Inflammatory macrophage (primary cell): Measurements from ENCODE around the gene THEM4.
"Not testable (repeated sequence)": the region's sequence is repeated elsewhere in the genome, so short reads cannot be mapped to it uniquely, and the experiment has no call there.

Experiments used
- DNase-seq, 2 donors: peaks; one replicate each; pipeline ENCODE4 v3.0.0-alpha.2; 2020 to 2022

The THEM4 gene

GRCh38 chr1:151892190-151892589 is 17.1 kb downstream of the THEM4 start:
- no peak for DNase-seq

GRCh38 chr1:151891512-151891911 is 17.8 kb downstream of the THEM4 start:
- no peak for DNase-seq

GRCh38 chr1:151888972-151889570 is 20.2 kb downstream of the THEM4 start:
- no peak for DNase-seq

DNA sequence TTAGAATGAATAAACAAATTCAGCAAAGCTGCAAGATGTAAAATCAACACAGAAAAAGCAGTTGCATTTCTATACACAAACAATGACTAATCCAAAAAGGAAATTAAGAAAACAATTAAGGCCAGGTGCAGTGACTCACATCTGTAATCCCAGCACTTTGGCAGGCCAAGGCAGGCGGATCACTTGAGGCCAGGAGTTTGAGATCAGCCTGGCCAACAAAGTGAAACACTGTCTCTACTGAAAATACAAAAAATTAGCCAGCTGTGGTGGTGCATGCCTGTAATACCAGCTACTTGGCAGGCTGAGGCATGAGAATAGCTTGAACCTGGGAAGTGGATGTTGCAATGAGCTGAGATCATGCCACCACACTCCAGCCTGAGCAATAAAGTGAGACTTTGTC is 22.3 kb downstream of the THEM4 start:
- DNase-seq, result peak in 1 of 2 donors; percentile 35

- DNase-seq, result no peak
These were observed 23.8 kb downstream of the THEM4 start for GRCh38 chr1:151885479-151885878.

DNA sequence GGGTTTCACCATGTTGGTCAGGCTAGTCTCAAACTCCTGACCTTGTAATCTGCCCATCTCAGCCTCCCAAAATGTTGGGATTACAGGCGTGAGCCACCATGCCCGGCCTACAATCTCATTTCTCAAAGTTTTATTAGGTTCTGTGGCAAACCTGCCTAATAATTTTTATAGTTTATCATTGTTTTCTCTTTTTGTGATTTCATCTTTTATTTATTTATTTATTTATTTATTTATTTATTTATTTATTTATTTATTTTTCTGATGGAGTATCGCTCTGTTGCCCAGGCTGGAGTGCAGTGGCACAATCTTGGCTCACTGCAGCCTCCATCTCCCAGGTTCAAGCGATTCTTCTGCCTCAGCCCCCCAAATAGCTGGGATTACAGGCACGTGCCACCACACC is 24.4 kb downstream of the THEM4 start:
- DNase-seq, result not testable (repeated sequence)

- DNase-seq, result not testable (repeated sequence)
These were observed 24.9 kb downstream of the THEM4 start for GRCh38 chr1:151884445-151884844.

GRCh38 chr1:151883898-151884297 is 25.4 kb downstream of the THEM4 start:
- not testable (repeated sequence) for DNase-seq

DNA sequence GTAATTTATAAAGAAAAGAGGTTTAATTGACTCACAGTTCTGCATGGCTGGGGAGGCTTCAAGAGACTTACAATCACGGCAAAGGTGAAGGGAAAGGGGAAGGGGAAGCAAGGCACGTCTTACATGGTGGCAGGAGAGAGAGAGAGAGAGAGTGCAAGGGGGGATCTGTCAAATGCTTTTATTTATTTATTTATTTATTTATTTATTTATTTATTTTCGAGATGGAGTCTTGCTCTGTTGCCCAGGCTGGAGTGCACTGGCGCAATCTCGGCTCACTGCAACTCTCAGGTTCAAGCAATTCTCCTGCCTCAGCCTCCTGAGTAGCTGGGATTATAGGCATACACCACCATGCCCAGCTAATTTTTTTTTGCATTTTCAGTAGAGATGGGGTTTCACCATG is 26.4 kb downstream of the THEM4 start:
- not testable (repeated sequence) for DNase-seq

DNA sequence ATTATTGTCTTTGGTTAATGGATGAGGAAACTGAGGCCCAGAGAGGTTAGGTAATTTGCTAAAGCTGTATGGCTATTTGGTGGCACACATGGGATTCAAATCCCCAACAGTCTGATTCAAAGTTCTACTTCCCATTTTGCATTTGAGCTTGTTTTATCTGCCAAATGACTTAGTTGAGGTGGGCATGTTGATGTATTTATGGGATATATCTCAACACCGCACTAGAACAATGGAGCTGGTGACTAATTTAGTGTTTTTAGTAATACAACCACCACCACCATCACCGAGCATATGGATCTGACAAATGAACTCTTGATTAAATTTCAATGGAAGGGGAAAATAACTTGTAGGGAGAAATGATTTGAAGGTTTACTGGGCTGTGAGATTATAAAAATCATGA is 26.8 kb downstream of the THEM4 start:
- no peak for DNase-seq

DNA sequence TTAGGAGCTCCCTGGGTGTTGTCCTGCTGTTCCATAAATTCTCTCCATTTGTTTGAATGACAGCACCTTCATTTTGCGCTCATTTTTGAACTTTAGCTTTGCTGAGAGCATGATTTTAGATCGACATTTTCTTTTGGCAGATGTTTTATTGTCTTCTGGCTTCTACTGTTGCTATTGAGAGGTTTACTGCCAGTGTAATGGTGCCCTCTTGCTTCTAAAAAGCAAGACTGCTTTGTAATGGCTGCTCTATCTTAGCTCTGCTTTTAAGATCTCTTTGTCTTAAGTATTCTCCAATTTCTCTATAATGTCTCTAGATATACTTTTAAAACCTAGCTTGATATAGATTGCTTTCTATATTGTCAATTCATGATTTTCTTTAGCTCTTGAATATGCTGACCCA is 27.8 kb downstream of the THEM4 start:
- DNase-seq, result no peak

- DNase-seq, result no peak
These were observed 33.8 kb downstream of the THEM4 start for GRCh38 chr1:151875419-151876097.

GRCh38 chr1:151872776-151873175 is 36.5 kb downstream of the THEM4 start:
- not testable (repeated sequence) for DNase-seq

GRCh38 chr1:151871284-151872030 is 37.9 kb downstream of the THEM4 start:
- DNase-seq, result no peak

GRCh38 chr1:151868486-151868885 is 40.8 kb downstream of the THEM4 start:
- DNase-seq, result no peak

DNA sequence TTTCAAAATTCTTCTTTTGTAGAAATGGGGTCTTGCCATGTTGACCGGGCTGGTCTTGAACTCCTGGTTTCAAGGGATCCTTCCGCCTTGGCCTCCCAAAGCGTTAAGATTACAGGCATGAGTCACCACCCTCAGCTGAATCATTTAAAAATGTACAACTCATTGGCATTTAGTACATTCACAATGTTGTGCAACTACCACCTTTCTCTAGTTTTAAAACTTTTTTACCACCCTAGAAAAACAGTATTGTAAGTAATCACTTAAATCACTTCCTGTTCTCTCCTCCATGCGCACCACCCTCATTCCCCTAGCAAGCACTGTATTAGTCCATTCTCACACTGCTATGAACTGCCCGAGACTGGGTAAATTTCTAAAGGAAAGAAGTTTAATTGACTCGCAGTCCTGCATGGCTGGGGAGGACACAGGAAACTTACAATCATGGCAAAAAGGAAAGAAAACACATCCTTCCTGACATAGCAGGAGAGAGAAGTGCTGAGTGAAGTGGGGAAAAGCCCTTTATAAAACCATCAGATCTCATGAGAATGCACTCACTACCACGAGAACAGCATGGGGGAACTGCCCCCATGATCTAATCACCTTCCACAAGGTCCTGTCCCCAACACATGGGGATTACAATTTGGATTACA is 41.4 kb downstream of the THEM4 start:
- peak; percentile 70 to 81 for DNase-seq

GRCh38 chr1:151867321-151867720 is 42.0 kb downstream of the THEM4 start:
- peak; percentile 62 to 63 for DNase-seq

DNA sequence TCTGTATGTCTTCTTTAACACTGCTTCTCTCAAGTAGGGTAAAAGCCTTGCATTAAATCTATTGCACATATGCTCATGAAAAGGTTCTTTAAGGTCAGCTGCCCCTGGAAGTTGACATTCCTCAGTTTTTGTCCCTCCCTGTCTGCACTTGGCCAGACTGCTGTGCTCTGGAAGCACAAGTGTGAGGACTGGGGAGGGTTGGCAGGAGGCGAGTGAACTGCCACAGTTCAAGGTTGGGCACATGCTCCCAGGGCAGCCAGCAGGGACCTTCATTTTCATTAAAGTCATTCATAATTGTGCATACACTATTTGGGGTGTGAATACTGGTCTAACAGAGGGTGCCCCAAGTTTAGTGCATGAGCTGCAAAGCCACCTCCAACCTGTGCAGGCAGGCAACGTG is 44.9 kb downstream of the THEM4 start:
- no peak for DNase-seq

- DNase-seq, result no peak
These were observed 46.7 kb downstream of the THEM4 start for GRCh38 chr1:151862604-151863003.

DNA sequence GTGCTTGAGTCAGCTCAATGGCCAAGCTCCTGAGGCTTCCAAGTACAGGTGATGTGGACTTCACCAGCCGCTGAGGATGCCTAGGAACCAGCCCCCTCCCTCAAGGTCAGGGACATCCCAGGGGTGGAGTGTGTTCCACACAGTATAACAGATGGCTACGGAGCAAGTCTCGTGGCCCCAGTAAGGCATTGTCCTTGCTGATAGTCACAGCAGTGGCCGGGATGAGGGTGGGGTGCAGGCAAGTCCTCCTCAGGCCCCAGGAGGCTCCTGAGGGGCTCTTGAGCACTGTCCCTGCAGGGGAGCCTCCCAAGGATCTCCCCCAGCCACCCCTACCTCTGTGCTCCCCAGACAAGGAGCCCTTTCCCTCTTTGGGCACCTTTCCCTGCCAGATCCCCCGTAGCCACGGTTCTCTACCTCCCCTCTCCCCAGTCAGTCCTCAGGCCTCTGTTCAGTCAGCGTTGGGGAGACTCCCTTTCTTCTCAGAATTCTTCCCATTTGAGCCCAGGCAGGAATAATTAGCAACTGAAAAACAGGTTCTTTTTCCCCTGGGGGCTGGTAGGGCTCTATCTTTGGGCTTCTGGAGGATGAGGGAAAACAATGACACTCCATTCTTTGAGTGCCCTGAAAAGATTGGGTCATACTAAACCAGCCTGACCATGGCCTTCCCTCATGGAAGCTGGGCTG is 48.7 kb downstream of the THEM4 start:
- DNase-seq, result no peak

DNA sequence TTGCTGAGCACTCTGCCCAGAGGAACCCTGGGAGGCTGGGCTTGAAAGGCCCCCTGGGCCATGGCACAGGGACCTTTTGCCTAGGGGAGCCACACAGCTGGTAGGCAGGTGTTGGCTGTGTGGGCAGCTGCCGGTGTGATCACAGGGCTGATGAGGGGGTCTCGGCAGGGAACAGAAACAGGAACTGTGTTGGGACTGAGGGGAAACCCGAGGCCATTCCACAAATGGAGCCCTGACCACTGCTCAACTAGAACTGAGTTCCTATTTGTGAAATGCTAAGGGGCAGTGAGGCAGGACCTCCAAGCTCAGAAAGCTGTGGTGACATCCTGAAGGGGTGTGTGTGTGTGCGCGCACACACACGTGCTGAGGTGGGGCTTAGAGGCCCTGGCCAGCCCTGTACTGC is 49.4 kb downstream of the THEM4 start:
- no peak for DNase-seq

DNA sequence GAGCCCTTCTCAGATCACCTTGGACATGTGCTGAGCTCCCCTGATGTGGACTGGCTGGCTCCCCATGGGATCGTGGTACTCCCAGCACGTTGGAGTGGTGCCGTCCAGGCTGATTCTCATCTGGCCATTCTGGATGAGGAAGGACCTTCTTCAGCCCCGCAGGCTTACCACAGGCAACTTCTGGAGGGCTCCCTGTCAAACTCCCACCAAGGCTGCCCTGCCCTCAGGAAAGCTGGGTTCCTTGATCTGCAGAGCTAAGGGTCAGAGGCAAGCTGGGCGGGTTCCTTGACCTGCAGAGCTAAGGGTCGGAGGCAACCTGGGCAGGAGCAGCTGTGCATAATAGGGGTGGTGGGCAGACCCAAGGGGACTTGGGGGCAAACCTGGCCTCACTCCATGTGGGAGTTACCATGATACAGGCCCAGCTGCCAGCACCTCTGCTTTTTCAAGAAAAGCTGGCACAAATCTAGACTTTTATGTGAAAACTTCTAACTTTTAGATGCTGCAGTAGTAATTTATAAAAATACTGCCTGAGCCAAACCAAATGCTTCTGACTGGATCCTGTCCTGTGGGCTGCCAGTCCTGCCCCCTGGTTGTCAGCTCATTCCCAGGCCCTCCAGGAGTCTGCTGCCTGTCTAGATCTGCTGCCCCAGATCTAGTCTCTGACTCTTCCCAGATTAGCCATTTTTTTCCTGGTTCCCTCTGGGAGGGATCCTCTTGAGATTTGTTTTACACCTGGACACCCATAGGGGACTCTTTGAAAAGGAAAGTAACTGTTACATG is 50.2 kb downstream of the THEM4 start:
- DNase-seq, result no peak
